GM12801 (cell line): ENCODE data around the gene ZNF558.

Experiments used
- CTCF ChIP-seq: IDR thresholded peaks from one replicate; pipeline ENCODE4 v1.5.1; 2011; ENCODE audit warnings: control low read depth; ENCODE audit not compliant: insufficient read length; ENCODE audit errors: extremely low read depth

ZNF558 gene

GRCh38 chr19:8794823-8795222 lies 37.3 kb downstream of the ZNF558 start:
- no peak for TF ChIP-seq CTCF
